GM21390 (cell line): ENCODE data around the gene CETP.

ENCODE experiments used
- ATAC-seq: cut with Tn5 transposase; IDR thresholded peaks from one replicate; pipeline ENCODE4 v1.9.1; 2021; ENCODE audit not compliant: unreplicated experiment

CETP gene

DNA sequence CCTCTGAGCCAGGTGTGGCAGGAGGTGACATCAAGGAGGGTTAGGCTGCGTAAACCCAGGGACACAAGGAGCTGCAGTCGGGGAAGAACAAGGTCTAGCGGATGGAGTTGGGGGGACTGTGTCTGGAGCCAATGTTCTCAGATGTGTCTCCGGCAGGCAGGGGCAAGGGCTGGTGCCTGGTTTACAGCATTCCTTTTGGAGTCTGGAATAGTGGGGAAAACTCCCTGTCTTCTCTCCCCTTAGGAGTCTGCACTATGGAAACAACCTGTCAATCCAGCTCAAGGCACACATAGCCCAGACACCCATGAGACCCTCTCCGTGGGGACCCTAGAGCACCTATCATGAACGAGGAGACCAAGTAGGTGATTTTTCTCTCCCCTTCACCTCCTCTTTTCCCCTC is 55.1 kb downstream of the CETP start:
- ATAC-seq, result no peak

- no peak for ATAC-seq
Observed at GRCh38 chr16:57017251-57017650, 55.5 kb downstream of the CETP start.

DNA sequence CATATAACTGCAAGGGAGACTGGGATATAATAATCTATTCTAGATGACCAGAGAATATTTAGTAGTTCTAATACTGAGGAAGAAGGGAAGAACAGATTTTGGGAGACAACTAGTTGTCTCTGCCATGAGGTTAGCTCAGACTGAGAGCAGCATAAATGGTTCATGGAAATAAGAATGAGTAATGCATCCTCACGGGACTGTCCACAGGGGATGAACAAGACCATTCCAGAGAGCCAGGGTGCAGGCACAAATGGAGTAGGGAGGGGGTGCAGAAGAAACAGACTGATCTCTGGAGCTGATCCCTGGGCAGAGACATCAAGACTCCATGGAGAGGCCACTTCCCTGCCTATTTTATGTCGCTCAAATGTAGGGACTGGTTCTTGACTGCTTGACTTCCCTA is 58.0 kb downstream of the CETP start:
- ATAC-seq, result no peak

GRCh38 chr16:57020651-57021050 is 58.9 kb downstream of the CETP start:
- ATAC-seq, result no peak

GRCh38 chr16:57021757-57022156 is 60.0 kb downstream of the CETP start:
- no peak for ATAC-seq

DNA sequence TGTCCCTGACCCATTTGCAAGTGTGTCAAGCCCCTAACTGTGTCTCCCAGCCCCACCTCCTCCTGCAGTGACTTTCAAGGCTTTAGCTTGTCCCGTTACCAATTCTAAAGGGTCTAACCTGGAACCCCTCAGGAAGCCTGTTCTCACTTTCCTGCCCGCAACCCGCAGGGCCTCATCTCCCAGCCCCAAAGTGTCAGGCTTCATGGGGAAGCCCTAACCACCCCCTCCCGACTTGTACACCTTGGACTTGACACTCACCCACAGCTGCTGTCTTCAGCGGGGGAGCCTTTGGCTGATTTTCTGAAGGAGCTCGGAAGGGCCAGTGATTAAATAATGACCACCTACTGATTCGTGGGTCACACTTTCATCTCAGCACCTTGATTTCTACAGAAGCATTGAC is 60.7 kb downstream of the CETP start:
- no peak for ATAC-seq

GRCh38 chr16:57023541-57024249 is 61.9 kb downstream of the CETP start:
- ATAC-seq, result no peak

GRCh38 chr16:57024894-57025680 is 63.3 kb downstream of the CETP start:
- no peak for ATAC-seq

- no peak for ATAC-seq
Observed at GRCh38 chr16:57025941-57026777, 64.4 kb downstream of the CETP start.

DNA sequence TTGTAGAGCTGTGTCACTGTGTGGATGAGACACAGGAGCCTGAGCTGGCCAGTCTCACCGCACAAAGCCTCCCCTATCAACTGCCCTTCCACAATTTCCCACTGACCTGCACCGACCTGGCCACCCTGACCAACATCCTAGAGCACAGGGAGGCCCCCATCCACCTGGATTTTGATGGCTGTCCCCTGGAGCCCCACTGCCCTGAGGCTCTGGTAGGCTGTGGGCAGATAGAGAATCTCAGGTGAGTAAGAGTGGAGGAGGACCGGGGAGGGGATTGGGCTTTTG is 65.0 kb downstream of the CETP start:
- ATAC-seq, result no peak

GRCh38 chr16:57027067-57027466 is 65.3 kb downstream of the CETP start:
- ATAC-seq, result no peak

DNA sequence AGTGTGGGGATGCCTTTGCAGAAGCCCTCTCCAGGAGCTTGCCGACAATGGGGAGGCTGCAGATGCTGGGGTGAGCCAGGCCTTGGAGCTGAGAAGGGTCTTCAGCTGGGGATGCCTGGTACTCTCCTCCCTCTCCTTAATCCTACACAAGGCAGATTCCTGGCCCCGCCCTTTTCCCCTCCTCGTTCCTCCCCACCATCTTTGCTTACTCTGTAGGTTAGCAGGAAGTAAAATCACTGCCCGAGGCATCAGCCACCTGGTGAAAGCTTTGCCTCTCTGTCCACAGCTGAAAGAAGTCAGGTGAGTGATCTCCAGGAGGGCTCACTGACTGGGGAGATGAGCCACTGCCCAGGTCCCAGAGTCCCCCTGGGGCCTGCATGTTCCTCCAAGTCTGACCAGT is 66.3 kb downstream of the CETP start:
- ATAC-seq, result no peak

- ATAC-seq, result no peak
Observed at GRCh38 chr16:57029161-57030160, 67.7 kb downstream of the CETP start.

GRCh38 chr16:57030346-57030902 is 68.7 kb downstream of the CETP start:
- ATAC-seq, result no peak

- no peak for ATAC-seq
Observed at GRCh38 chr16:57031156-57031555, 69.4 kb downstream of the CETP start.

- no peak for ATAC-seq
Observed at GRCh38 chr16:57032346-57032745, 70.6 kb downstream of the CETP start.

DNA sequence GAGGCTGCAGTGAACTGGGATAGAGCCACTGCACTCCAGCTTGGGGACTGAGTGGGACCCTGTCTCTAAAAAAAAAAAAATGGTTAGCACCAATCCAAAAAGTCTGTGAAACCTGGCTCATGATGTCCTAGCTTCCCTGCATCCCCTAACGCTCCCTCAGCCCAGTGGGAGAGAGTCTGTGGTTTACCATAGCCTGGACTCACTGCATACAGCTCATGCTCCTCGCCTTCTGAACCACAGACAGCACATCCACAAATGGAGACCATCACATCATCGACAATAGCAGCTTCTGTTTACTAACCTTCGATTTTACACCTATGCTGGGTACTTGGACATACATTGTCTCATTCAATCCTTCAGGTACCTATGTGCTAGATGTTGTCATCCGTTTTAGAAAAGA is 71.2 kb downstream of the CETP start:
- no peak for ATAC-seq
